GM21447 (cell line): ENCODE results near the gene PTPRN2.
"Not testable (repeated sequence)": the region's sequence is repeated elsewhere in the genome, so short reads cannot be mapped to it uniquely, and the experiment has no call there.

ENCODE experiments used
- ATAC-seq: cut with Tn5 transposase; IDR thresholded peaks from one replicate; pipeline ENCODE4 v1.9.1; 2021; ENCODE audit not compliant: unreplicated experiment

Gene PTPRN2

DNA sequence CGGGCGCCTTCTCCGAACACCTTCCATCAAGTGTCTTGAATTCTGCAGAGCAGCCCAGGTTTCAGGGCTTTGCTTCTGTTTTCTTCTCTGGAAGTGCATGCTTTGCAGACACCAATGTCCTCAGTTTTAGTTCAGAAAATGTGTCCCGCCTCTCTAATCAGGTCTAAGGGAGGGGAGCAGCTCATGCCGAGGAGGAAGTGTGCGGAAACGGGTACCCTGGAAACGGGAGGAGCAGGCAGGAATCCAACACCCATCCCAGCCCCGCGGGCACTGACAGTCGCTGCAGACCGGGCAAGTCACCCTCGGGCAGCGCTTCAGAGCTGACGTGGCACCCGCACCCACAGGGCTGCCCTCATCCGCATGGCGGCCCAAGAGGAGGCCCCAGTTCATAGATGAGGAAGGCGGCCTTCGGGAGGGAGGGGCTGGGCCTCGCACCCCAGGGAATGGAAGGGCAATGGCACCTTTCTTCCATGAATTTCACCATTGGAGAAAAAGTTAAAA, 912.1 kb downstream of the PTPRN2 start:
- no peak for ATAC-seq

DNA sequence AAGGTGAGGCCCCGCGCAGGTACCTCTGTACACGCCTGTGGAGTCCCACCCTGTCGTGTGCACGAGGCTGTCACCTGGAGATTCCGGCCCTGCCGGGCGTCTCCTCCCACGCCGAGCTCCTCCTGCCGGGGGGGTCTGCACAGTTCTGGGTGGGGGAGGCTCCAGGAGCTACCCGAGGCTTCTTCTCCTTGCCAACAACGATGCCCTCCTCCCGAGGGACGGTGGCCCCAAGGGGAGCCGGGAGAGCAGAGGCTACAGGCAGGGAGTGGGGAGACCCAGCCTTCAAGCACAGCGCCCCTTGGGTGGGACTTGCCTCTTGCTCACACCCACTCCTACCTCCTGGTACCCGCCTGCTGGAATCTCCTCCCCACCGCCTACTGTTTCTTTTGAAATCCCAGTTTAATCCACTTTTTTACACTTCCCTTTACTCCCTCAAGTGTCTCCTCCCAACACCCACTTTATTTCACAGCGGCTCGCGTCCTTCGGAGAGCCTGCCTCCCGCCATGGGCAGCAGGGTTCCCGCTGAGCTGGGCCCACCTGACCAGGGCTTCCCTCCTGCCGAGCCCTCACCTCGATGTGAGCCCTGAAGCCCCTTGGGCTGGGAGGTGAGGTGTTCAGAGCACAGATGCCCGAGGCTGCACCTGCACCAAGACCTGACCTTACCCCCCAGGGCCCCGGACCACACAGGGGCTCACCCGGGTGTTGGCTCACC, 912.8 kb downstream of the PTPRN2 start:
- ATAC-seq, result no peak

DNA sequence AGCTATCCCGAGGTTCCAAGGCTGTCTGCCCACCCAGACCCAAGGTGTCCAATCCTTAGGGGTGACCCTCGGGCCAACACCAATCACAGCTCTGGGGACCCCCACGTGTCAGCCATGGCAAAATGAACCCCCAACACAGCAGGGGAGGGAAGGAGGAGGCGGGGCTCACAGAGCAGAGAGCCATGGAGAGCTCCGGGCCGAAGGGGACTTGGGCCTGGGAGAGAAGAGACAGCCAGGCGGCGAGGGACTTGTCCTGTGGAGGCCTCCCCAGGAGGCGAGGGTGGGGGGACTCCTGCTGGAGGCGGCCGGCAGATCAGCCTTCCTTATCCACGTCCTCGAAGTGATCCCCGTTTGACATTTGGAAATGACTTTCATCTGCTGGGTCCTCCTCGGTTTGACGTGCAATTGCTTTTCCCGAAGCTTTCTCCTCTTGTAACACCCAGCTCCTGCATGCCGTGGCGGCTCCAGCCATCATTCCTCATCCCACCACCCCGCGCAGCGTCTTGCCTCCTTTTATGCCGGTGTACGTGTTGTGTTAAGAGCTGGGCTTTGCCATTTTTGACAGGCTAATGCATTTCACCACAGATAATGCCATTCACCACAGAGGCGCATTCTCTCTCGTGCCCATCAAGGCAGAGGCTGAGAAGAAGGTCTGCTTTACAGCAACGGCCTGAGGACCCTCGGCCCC, 913.5 kb downstream of the PTPRN2 start:
- ATAC-seq, result no peak

GRCh38 chr7:157673573-157673972, 914.0 kb downstream of the PTPRN2 start:
- ATAC-seq, result no peak

DNA sequence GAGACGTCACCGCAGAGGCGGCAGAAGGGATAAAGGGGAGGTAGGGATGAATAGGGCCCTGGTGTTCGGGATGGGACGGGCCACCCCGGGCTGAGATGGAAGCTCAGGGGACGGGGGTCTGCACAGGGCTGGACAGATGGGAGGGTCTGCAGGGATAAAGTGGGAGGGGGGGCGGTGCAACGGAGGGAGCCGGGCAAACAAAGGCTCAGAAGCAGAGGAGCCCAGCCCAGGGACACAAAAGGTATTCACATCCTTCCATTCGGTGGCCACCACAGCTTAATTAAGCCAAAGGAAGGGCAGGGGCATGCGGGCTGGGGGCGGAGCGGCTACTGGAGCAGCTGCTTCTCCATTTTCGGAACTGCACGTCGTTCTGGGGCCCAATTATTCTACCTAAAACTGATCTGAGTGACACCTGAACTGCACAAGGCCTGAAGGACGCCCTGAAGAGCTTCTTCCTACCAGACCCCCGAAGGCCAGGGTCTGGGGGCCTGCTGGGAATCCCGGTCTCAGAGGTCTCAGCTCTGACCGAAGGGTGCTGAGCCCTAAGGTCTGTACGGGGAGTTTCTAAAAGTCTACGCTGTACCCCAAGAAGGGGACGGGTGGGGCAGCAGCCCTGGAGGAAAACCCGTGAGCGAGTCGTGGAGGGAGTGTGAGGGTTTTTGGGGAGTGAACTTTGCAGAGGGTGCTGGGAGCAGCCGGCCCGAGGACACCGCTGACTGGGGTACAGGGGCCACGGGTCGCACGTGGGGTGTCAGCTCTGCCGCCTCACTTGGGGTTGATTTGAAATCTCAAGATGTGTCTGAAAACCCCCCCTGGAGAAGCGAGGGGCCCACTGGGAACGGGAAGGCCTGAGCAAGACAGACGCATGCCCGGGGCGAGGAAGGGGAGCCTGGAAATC, 916.0 kb downstream of the PTPRN2 start:
- no peak for ATAC-seq

- ATAC-seq, result no peak
These were observed 916.9 kb downstream of the PTPRN2 start for GRCh38 chr7:157670490-157671357.

DNA sequence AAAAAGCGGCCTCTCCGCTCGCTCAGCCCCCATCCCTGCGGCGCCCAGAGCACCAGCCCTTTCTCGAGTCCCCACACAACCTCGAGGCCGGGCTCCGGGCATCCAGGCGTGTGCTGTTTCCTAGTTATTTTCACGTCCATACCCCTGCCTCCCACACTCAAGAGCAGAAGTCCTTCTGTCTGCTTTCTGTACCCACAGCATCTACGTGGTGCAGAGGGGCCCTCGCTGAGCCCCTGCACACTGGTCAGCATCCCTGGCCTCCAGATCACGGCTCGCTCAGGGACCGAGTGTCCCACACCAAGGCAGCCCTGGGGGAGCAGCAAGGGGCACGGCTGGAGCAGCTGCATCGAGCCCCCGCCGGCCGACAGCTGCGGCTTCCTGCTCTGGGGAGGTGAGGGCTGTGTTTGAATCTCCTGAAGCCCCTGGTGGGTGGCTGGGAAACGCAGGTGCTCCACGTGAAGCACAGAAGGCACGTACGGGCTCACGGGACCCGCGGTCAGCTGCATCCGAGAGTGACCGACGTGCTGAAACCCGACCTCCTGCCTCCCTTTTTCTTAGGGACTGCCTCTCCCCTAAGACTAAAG, 917.8 kb downstream of the PTPRN2 start:
- ATAC-seq, result no peak

DNA sequence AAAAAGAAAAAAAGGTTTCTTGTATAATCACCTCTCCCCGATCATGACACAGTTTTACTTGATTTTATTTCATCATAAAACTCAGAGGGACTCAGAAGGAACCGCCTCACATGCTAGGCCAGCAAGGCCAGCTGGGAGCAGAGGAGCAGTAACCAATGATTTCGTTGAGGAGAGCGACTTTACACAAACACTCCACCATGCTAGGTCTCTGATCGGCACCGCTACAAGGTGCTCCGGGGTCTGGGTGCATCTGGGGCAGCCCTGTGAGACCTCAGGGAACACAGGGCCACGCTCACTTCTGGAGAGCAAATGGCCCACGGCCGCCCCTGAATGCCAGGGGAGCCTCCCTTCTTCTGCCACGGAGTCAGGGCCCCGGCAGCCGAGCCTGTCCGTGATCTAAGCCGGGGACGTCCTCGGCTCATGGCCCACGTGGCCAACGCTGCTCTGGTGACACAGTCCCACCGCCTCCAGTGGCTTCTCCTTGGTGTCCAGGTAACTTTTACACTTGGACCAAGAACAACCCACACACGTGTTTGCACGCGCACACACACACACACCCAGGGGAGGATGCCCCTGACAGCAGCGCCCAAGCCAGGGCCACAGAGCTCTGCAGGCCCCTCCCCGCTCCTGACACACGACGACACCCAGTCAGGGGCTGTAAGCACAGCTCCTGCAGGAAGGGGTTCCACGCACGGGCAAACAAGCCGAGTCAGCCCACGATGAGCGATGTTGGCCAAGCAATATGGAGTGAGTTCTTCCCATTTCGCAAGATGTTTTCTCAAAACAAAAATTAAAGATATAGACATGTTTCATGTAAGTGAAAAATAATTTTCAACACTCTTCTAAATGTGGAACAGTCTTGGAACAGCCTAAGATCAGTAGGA, 918.5 kb downstream of the PTPRN2 start:
- ATAC-seq, result no peak

DNA sequence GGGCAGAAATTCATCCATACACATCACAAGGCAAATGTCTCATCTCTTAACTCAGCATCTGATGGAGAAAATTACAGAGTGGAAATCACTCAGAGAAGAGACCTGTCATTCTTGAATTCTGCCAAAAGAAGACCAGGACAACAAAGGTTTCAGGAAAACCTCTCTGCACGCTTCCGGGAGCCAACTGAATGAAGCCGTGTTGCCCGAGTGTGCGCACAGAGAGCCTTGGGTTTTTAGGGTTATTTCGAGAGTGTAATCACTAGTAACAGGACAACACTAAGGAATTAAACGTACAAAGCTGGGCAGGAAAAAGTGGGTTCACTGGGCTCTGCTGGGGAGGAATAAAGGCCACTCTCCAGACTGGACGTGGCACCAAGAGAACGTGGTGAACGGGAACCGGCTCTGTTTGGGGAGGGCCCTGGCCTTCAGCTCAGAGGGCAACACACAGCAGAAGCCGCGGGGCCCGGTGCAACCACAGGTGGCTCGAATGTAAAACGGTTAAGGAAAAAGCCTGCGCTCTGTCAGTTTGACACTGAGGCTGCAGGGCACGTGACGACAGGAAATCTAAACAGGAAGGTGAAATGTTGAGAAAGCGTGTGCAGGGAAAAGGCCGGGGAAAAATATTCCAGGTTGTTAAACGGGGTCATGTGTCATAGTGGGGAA, 919.3 kb downstream of the PTPRN2 start:
- no peak for ATAC-seq

DNA sequence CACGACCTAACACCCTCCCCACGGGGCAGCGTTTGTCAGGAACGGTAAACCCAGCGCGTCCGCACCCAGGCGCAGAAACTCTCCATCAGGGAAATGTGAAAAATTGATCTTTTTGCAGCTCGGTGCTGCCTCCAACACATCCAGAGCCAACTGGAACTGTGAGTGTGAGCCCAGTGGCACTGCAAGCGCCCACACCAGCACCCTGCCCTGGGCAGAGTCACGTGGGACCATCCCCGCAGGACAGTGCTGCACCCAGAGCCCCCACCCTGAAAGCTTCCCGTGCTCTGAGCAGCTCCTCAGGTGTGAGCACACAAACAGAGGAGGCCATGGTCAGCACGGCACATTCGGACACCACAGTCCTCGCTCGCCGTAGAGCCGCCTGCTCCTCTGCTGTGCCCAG, 919.9 kb downstream of the PTPRN2 start:
- ATAC-seq, result no peak

GRCh38 chr7:157667261-157667660, 920.4 kb downstream of the PTPRN2 start:
- ATAC-seq, result no peak

DNA sequence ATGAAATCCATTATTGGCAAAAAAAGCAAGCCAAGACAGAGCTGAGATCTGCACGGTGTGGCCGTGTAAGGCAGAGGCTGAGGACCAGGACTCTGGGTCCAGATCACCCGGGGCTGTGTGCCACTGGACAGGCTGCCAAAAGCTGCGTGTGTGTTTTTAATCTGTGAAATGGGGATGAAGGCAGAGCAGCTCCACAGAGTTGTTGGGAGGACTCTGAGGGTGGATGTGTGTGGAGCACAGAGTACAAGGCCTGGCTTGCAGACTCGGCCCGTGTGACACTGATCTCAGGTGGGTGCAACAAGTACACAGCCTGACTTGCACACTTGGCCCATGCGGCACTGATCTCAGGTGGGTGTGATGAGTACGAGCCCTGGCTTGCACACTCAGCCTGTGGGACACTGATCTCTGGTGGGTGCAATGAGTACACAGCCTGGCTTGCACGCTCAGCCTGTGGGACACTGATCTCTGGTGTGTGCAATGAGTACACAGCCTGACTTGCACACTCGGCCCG, 921.0 kb downstream of the PTPRN2 start:
- no peak for ATAC-seq

DNA sequence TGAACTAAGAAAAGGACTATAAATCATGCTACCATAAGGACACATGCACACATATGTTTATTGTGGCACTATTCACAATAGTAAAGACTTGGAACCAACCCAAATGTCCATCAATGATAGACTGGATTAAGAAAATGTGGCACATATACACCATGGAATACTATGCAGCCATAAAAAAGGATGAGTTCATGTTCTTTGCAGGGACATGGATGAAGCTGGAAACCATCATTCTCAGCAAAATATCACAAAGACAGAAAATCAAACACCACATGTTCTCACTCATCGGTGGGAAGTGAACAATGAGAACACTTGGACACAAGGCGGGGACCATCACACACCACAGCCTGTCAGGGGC, 922.0 kb downstream of the PTPRN2 start:
- ATAC-seq, result not testable (repeated sequence)

DNA sequence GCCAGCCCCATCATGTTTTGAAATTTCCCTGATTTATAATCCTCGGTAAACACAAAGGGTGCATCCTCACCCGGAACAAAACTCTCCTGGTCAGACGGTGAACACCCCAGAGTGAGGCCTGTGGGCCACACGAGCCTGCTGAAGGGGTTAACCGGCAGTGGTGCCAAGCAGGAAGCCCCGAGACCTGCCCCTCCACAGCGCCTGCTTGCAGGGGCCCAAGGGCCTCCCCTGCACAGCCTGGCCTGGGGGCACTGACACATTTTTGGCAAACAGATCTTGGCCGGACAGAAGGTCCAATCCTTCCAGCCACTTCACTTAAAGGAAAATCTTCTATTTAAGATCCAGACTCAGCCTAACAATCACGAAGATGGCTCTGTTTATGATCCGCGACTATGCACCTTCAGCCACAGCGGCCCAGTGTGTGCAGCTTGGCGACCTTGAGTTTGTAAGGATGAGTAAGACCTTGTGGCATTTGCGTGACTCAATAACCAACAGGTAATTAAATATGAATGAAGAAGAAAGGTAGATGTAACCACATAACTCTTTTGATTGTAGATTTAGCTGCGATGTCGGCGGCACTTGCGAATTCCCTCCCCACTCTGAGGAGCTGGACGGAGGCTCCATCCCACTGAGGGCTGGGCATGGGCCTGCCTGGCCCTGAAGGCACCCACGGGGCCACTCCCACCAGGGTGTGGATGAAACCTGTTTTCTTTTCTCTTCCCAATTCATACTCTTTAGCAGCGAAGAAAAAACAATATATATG, 922.6 kb downstream of the PTPRN2 start:
- no peak for ATAC-seq

DNA sequence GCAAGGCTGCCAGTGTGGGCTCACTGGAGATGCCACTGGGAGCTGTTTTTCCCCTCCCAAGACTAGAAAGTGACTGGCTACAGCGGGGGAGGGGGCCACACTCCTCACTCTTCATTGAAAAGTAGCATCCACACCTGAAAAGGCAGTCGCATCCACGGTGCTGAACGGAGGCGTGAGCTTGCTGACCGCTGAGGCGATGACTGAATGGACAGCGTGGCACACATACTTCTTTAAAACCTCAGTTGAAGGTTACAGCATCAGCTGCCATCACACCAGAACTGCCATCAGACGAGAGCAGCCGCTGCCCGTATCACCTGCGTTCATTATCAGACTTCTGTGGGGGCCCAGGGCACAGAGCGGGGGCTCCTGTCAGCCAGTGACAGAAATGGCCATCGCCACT, 923.6 kb downstream of the PTPRN2 start:
- no peak for ATAC-seq

GRCh38 chr7:157662981-157663716, 924.5 kb downstream of the PTPRN2 start:
- ATAC-seq, result no peak

DNA sequence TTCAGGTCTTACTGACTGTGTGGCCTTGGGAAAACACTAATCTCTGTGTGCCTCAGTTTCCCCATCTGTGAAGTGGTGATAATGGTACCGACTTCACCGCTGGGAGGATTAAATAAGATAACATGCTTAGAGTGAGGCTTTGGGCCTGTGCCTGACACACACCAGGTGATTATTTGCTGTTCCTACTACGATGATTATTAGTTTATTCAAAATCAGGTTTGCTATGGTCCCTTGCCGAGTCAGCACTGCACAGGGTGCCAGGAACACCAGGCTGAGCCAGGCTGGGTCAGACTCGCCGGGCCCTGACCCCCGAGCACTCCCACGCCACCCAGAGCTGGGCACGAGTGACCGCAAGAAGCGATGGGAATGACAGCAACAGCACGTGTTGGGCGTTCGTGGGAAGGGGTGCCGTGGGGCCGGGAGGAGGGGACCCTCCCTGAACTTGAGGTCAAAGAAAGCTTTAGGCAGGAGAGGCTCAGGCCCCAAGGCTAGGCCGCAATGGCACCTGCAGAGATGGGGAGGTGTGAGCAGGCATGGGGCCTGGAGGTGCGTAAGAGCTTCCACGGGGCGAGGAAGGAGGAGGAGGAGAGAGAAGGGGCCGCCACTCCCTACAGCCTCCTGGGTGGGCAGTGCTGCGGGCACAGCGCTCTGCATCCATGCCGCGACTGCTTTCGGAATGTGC, 925.4 kb downstream of the PTPRN2 start:
- ATAC-seq, result no peak
